Karpas-422 (cell line): Measurements from ENCODE around the gene FIBP. TPM values are rescaled to one million over a fixed set of nuclear protein-coding genes. Genes with fewer than 3 reads are reported as not detected.

Experiments
- DNase-seq: peaks from one replicate; pipeline ENCODE4 v3.0.0-alpha.2; 2015
- H2AFZ ChIP-seq: fragments of 200-600 bp; sonication (generic); 2 replicates; pipeline ENCODE4 v1.6.1; 2014; ENCODE audit warnings: antibody characterized with exemption, low read length, mixed read lengths
- H3K27ac ChIP-seq: fragments of 200-600 bp; sonication (generic); 2 replicates; pipeline ENCODE4 v1.5.1; 2014; ENCODE audit warnings: mild to moderate bottlenecking, low read length, moderate library complexity
- H3K27me3 ChIP-seq: fragments of 200-600 bp; sonication (generic); 2 replicates; pipeline ENCODE4 v1.6.1; 2014; ENCODE audit warnings: low read length, mixed read lengths
- H3K36me3 ChIP-seq: fragments of 200-600 bp; sonication (generic); 2 replicates; pipeline ENCODE4 v1.6.1; 2014; ENCODE audit warnings: low read length, mixed read lengths; ENCODE audit not compliant: insufficient read depth
- H3K4me1 ChIP-seq: fragments of 200-600 bp; sonication (generic); 2 replicates; pipeline ENCODE4 v1.6.1; 2014; ENCODE audit warnings: mild to moderate bottlenecking, low read length, mixed read lengths
- H3K4me2 ChIP-seq: fragments of 200-600 bp; sonication (generic); 2 replicates; pipeline ENCODE4 v1.6.1; 2014; ENCODE audit warnings: low read length, low read depth, mild to moderate bottlenecking; ENCODE audit not compliant: poor library complexity, severe bottlenecking
- H3K4me3 ChIP-seq: fragments of 200-600 bp; sonication (generic); 2 replicates; pipeline ENCODE4 v1.5.1; 2014; ENCODE audit warnings: mild to moderate bottlenecking, antibody characterized with exemption, low read length, mixed read lengths
- H3K79me2 ChIP-seq: fragments of 200-600 bp; sonication (generic); 2 replicates; pipeline ENCODE4 v1.6.1; 2014; ENCODE audit warnings: mild to moderate bottlenecking, low read length, mixed read lengths
- H3K9ac ChIP-seq: fragments of 200-600 bp; sonication (generic); 2 replicates; pipeline ENCODE4 v1.6.0; 2014; ENCODE audit warnings: low read length
- H3K9me2 ChIP-seq: fragments of 200-600 bp; sonication (generic), shearing (Covaris generic); replicated peaks from 2 replicates; pipeline ENCODE4 v1.6.0; 2014; ENCODE audit warnings: mild to moderate bottlenecking, low read length, moderate library complexity; ENCODE audit not compliant: insufficient read depth
- H3K9me3 ChIP-seq: fragments of 300-700, 200-600 bp; sonication (generic); 2 replicates; pipeline ENCODE4 v1.6.1; 2014; ENCODE audit warnings: low read length, mixed read lengths
- H4K20me1 ChIP-seq: fragments of 200-600 bp; sonication (generic); 2 replicates; pipeline ENCODE4 v1.6.1; 2014; ENCODE audit warnings: mild to moderate bottlenecking, antibody characterized with exemption, low read length, low read depth; ENCODE audit not compliant: insufficient read depth
- total RNA-seq: library from RNA; depleted of rRNA; stranded (reverse); fragments of >200 nt; shearing (Covaris generic); gene quantifications from 2 replicates; pipeline ENCODE4 v1.2.3, GENCODE V29; 2014; ENCODE audit warnings: low replicate concordance

The FIBP gene
- total RNA-seq, 1 experiment from 2014 or later, result 207 TPM

DNA sequence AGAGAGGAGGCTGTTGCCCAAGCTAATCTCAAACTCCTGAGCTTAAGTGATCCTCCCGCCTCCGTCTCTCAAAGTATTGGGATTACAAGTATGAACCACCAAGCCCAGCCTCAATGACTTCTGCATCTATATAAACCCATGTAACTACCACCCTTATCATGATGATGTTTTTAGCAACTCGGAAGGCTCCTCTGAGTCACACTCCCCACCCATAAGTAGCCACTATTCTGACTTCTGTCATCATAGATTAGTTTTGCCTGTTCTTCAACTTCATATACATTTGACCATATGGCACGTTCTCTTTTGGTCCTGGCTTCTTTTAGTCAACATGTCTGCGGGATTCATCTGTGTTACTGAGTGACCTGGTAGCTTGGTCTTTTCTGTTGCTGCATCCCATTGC is 18.3 kb upstream of the FIBP start:
- Histone ChIP-seq H3K36me3 (no peaks in the 10 kb centered on the region), H3K9me2 (no peaks in the 10 kb centered on the region), H3K9me3 (no peaks in the 10 kb centered on the region), H3K27me3 (no peaks in the 10 kb centered on the region), H3K79me2 (no peaks in the 10 kb centered on the region), H2AFZ (no peak overlapping the region), H3K4me2 (no peak overlapping the region), H4K20me1 (no peaks in the 10 kb centered on the region), H3K4me3 (no peak overlapping the region), H3K4me1 (no peaks in the 10 kb centered on the region), H3K9ac (no peak overlapping the region), H3K27ac (no peak overlapping the region)
- DNase-seq, result no peak

DNA sequence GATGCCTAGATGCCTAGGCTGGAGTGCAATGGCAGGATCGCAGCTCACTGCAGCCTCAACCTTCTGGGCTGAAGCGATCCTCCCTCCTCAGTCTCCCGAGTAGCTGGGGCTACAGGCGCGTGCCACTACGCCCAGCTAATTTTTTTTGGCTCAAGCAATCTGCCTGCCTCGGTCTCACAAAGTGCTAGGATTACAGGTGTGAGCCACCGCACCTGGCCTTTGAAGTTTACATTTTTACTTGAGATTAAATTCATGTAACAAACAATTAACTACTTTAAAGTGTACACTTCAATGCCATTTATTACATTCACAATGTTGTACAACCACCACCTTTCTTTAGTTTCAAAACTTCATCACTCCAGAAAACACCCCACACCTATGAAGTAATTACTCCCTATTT is 15.4 kb upstream of the FIBP start:
- H3K79me2 ChIP-seq, result no peaks in the 10 kb centered on the region
- no peak overlapping the region for H3K9ac ChIP-seq
- H3K4me1 ChIP-seq, result peaks cover 11% of the 10 kb centered on the region
- no peaks in the 10 kb centered on the region for H3K9me2 ChIP-seq
- no peaks in the 10 kb centered on the region for H3K9me3 ChIP-seq
- H2AFZ ChIP-seq, result no peak overlapping the region
- no peak overlapping the region for H3K4me2 ChIP-seq
- no peaks in the 10 kb centered on the region for H4K20me1 ChIP-seq
- no peak overlapping the region for H3K4me3 ChIP-seq
- H3K36me3 ChIP-seq, result no peaks in the 10 kb centered on the region
- DNase-seq, result no peak
- no peak overlapping the region for H3K27ac ChIP-seq
- no peaks in the 10 kb centered on the region for H3K27me3 ChIP-seq

DNA sequence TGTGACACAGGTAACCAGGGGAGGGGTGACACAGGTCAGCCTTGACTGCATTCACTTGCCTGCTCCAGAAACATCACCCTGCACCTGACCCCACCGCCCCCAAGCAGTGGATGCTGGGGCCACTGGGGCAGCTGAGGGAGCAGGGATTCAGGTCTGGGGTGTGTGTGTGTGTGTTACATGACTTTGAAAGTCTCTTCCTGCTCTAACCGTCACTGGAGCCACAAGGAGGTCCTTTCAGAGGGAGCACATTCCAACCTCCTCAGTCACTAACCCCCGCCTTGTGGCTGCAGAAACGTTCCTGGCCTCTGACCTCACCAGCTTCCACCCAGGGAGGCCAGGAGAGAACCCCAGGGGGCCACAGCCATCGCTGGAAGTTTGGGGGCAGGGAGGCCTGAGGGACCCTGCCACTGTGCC is 14.8 kb upstream of the FIBP start:
- H3K27me3 ChIP-seq, result no peaks in the 10 kb centered on the region
- no peak overlapping the region for H3K9ac ChIP-seq
- H3K79me2 ChIP-seq, result no peaks in the 10 kb centered on the region
- no peaks in the 10 kb centered on the region for H3K36me3 ChIP-seq
- no peak for DNase-seq
- no peaks in the 10 kb centered on the region for H4K20me1 ChIP-seq
- no peak overlapping the region for H3K4me3 ChIP-seq
- no peaks in the 10 kb centered on the region for H3K9me3 ChIP-seq
- H3K4me2 ChIP-seq, result no peak overlapping the region
- no peak overlapping the region for H2AFZ ChIP-seq
- peaks cover 11% of the 10 kb centered on the region for H3K4me1 ChIP-seq
- no peak overlapping the region for H3K27ac ChIP-seq
- H3K9me2 ChIP-seq, result no peaks in the 10 kb centered on the region

DNA sequence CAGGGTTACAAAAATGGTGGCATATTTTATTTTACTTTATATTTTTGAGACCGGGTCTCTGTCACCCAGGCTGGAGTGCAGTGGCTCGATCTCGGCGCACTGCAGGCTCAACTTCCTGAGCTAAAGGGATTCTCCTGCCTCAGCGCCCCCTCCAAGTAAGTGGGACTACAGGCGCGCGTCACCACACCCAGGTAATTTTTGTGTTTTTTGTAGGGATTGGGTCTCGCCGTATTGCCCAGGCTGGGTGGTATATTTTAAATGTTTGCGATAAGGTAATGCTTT is 12.6 kb upstream of the FIBP start:
- Histone ChIP-seq H2AFZ (no peak overlapping the region), H3K27ac (no peak overlapping the region), H3K36me3 (no peaks in the 10 kb centered on the region), H3K9me3 (no peaks in the 10 kb centered on the region), H3K4me2 (peak overlapping the region; percentile 69), H3K9ac (no peak overlapping the region), H4K20me1 (no peaks in the 10 kb centered on the region), H3K4me1 (peaks cover 11% of the 10 kb centered on the region), H3K4me3 (no peak overlapping the region), H3K79me2 (no peaks in the 10 kb centered on the region), H3K27me3 (no peaks in the 10 kb centered on the region), H3K9me2 (no peaks in the 10 kb centered on the region)
- no peak for DNase-seq

DNA sequence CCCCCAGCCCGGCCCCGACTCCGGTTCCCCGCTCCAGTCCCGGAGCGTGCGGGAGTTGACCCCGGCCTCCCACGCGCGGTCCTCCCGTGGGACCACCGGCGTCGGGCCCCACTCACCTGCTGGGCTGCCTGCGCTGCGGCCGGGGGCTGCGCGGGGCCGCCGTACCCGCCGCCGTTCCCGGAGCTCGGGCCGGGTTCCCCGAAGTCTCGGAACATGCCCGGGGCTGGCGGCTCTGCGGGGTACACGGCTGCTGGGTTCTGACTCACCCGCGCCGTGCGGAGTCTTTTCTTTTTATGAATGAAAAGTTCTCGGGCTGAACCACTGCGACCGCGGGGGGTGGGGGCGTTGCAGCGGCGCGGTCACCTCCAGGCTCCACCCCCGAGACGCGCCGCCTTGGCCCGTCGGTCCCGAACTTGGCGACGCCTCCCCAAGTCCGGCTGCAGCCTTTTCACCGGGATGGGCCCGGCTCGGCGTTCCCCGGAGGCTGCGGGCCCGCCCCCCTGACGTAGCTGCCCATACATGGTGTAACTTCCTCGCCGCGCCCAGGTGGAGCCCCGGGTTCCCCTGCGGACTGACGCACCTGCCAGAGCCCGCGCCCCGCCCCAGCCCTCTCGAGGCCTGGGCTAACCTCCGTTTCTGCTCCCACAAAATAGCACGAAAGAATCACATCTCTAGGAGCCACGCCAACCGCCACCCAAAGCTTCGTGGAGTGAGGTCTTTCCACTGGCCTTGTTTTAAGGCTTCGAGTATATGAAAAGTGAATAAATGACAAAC is 12.0 kb upstream of the FIBP start, which contains the start of gene FOSL1:
Gene FOSL1 (minus strand): TSS at position 264 of the 774 bp plus-strand sequence. CDS start 49 bp downstream, at position 215.
- 0 out of 2 replicates have a peak within 1 kb of the TSS, but pooled peaks have one; percentile 27 for H3K9ac ChIP-seq
- H2AFZ ChIP-seq, result no peak within 1 kb of the TSS
- H3K9me2 ChIP-seq, result no peaks in the 10 kb centered on the region
- H3K36me3 ChIP-seq, result no peaks in the 10 kb centered on the region
- peaks cover 11% of the 10 kb centered on the region for H3K4me1 ChIP-seq
- H4K20me1 ChIP-seq, result no peaks in the 10 kb centered on the region
- no peaks in the 10 kb centered on the region for H3K27me3 ChIP-seq
- H3K27ac ChIP-seq, result no peak within 1 kb of the TSS
- no peaks in the 10 kb centered on the region for H3K79me2 ChIP-seq
- H3K4me3 ChIP-seq, result peak within 1 kb of the TSS; percentile 55; the same call in 1 of the 2 replicates
- peak within 1 kb of the TSS; percentile 69 for H3K4me2 ChIP-seq
- no peaks in the 10 kb centered on the region for H3K9me3 ChIP-seq
- DNase-seq, result peak; percentile 87

DNA sequence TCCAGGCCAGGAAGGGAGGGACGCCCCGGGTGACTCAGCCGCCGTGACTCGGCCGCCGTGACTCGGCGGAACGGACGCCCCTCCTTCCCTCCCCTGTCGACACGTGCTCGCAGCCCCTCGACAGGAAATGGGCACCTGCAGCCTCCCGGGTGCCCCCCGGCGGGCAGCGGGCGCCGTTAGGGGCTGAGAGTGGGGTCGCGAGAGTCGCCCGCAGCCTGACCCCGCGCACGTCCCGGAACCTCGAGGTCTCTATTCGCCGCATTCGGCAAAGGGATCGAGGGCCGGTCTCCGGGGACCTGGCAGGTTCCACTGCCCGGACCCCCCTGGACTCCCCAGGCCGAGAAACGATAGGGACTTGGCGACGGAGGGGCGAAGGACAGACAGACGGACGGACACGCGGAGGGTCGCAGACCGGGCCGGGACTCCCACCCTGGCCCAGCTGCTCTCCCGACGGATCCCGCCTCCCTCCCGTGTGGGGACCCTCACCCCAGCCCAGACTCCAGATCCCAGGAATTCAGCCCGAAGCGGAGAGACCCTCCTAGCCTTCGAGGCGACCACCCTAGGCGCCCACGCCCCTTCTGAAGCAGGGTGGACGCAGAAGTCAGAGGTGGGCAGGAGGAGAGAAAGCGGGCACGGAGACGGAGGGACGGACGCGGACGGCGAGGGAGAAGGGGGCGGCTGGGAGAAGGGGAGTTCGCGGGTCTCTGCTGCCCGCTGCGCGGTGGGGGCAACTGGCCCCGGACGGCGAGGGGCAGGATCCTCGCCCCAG is 11.3 kb upstream of the FIBP start:
- Histone ChIP-seq H3K4me1 (peaks cover 11% of the 10 kb centered on the region), H2AFZ (no peak overlapping the region), H3K36me3 (no peaks in the 10 kb centered on the region), H4K20me1 (no peaks in the 10 kb centered on the region), H3K9me3 (no peaks in the 10 kb centered on the region), H3K27ac (no peak overlapping the region), H3K9me2 (no peaks in the 10 kb centered on the region), H3K9ac (no peak overlapping the region), H3K79me2 (no peaks in the 10 kb centered on the region), H3K4me2 (peak overlapping the region; percentile 69), H3K4me3 (peak overlapping the region; percentile 55; the same call in 1 of the 2 replicates), H3K27me3 (no peaks in the 10 kb centered on the region)
- peak; percentile 25 for DNase-seq

DNA sequence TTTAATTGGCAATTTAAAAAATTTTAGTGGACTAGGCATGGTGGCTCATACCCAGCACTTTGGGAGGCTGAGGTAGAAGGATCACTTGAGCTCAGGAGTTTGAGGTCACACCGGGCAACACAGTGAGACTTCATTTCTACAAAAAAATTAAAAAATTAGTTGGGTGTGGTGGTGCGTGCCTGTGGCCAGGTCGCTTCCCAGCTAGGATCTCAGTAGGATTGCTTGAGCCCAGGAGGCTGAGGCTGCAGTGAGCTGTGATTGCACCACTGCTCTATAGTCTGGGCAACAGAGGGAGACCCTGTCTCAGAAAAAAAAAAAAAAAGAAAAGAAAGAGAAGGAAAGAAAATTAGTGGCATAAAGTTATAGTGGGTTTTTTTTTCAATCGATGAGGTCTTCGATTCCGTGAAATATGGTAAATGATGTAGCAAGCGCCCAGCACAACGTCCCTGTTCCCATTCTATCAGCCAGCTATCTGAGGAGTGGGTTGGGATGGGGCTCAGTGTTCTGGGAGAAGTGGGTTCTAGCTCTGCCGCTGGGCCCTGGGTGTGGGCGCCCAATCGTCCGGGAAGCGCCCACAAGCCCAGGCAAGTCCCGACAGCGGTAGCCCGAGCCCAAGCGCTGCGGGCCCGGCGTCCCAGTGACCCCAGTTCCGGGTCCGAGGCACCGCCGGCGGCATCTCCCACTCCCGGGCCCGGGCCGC is 10.5 kb upstream of the FIBP start:
- no peaks in the 10 kb centered on the region for H4K20me1 ChIP-seq
- no peak overlapping the region for H3K4me3 ChIP-seq
- no peaks in the 10 kb centered on the region for H3K27me3 ChIP-seq
- DNase-seq, result no peak
- H3K27ac ChIP-seq, result no peak overlapping the region
- no peaks in the 10 kb centered on the region for H3K9me3 ChIP-seq
- H2AFZ ChIP-seq, result no peak overlapping the region
- no peak overlapping the region for H3K9ac ChIP-seq
- no peaks in the 10 kb centered on the region for H3K79me2 ChIP-seq
- no peak overlapping the region for H3K4me2 ChIP-seq
- H3K9me2 ChIP-seq, result no peaks in the 10 kb centered on the region
- H3K36me3 ChIP-seq, result no peaks in the 10 kb centered on the region
- peaks cover 17% of the 10 kb centered on the region for H3K4me1 ChIP-seq

DNA sequence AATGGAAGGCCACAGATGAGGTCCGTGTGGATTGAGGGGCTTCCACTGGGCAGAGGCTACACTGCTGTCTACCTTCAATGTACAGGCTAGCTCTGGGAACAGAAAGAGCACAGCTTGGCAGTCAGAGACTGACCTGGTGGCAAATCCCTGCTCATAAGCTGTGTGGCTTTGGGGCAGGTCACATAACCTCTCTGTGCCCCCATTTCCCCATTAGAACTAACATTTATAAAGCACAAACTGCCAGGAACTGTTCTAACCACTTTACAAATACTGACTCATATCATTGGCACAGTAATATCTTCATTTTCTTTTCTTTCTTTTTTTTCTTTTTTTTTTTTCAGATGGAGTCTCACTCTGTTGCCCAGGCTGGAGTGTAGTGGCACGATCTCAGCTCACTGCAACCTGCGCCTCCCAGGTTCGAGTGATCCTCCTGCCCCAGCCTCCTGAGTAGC is 8.8 kb upstream of the FIBP start:
- Histone ChIP-seq H2AFZ (no peak overlapping the region), H3K9me2 (no peaks in the 10 kb centered on the region), H3K36me3 (no peaks in the 10 kb centered on the region), H3K27ac (no peak overlapping the region), H3K9ac (no peak overlapping the region), H4K20me1 (peaks cover 3% of the 10 kb centered on the region; the same call in 1 of the 2 replicates), H3K4me2 (no peak overlapping the region), H3K4me1 (peaks cover 35% of the 10 kb centered on the region), H3K79me2 (peaks cover under 1% of the 10 kb centered on the region; the same call in 1 of the 2 replicates), H3K9me3 (no peaks in the 10 kb centered on the region), H3K27me3 (no peaks in the 10 kb centered on the region), H3K4me3 (no peak overlapping the region)
- DNase-seq, result no peak
